ENCODE data around the gene NME1.

DNA sequence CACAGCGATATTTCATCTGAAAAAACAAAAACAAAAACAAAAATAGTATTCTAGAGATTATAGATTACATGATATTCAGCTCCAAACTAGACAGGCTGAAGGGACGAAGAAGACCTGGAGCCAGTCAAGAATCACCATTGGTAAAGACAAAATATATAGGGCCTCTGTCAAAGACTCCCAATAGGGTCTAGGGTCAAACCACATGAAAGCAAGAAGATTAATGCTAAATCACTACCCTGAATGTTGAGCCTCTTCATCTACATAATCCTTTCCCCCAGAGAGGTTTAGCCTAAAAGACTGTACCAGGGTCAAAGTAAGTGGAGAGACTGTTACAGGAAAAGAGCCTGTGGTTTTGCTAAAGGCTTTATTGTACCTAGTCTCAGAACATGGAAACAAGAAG is 10.8 kb upstream of the NME1 start:
- TF ChIP-seq GATA2 (IDR thresholded peaks at IDR 0.05; ENCODE audit: low read depth, low read length) = no peak
- TF ChIP-seq GATA3 (IDR thresholded peaks at IDR 0.05; ENCODE audit: low read depth, low read length) = no peak

Measured in SH-SY5Y (cell line).